Kidney (tissue), 14 donors: ENCODE data around the gene STK17B. TPM values are rescaled to one million over a fixed set of nuclear protein-coding genes. Genes with fewer than 3 reads are reported as not detected.
A peak's percentile ranks its signal among the peaks of the same experiment; 100 is the strongest.

ENCODE experiments used
- DNase-seq, 5 donors: peaks; one replicate each; pipeline ENCODE4 v3.0.0-alpha.2; 2013 to 2020
- FAIRE-seq: peaks from 2 replicates; lab custom pipeline; 2012; peaks lifted over from hg19 to GRCh38; lab: Jason Lieb, UNC
- H3K27ac ChIP-seq, 2 donors: one replicate each; pipeline ENCODE4 v1.7.0; 2013; ENCODE audit warnings: low read depth in 2 of 2, low read length in 2 of 2, inconsistent platforms in 1 of 2
- H3K27me3 ChIP-seq: one replicate; pipeline ENCODE4 v1.7.1; 2013; ENCODE audit warnings: low read length, inconsistent platforms; ENCODE audit not compliant: control insufficient read depth, insufficient read depth
- H3K36me3 ChIP-seq, 3 donors: one replicate each; pipeline versions ENCODE4 v1.7.0 to v1.7.1; 2013; ENCODE audit warnings: low read length in 3 of 3, control low read depth in 1 of 3, inconsistent platforms in 1 of 3; ENCODE audit not compliant: insufficient read depth in 3 of 3, control insufficient read depth in 2 of 3
- H3K4me1 ChIP-seq, 3 donors: one replicate each; pipeline versions ENCODE4 v1.7.0 to v1.7.1; 2013; ENCODE audit warnings: low read length in 3 of 3, inconsistent platforms in 1 of 3, low read depth in 1 of 3; ENCODE audit not compliant: control insufficient read depth in 2 of 3, insufficient read depth in 2 of 3
- H3K4me3 ChIP-seq, 3 donors: one replicate each; pipeline versions ENCODE4 v1.7.0 to v1.8.1; 2013; ENCODE audit warnings: low read length in 3 of 3, control low read depth in 1 of 3, inconsistent platforms in 1 of 3
- H3K9ac ChIP-seq, 3 donors: one replicate each; pipeline versions ENCODE4 v1.7.0 to v1.7.1; 2013; ENCODE audit warnings: low read length in 3 of 3, control low read depth in 1 of 3, inconsistent platforms in 1 of 3
- H3K9me3 ChIP-seq, 3 donors: one replicate each; pipeline versions ENCODE4 v1.7.0 to v1.7.1; 2013; ENCODE audit warnings: low read length in 3 of 3, control low read depth in 1 of 3, inconsistent platforms in 1 of 3; ENCODE audit not compliant: control insufficient read depth in 2 of 3, insufficient read depth in 1 of 3
- intact Hi-C: fragments of 100-400 bp; cut with DNase I; formaldehyde crosslinking; loops from one replicate; pipeline ENCODE4 v1.11.1; 2022
- polyA plus RNA-seq: library from polyadenylated mRNA; stranded (reverse); fragments of 350-450 nt; fragmentation: Illumina TruSeq; extraction: RNeasy Lipid Tissue Mini Kit (QIAGEN cat#74804); gene quantifications from one replicate; pipeline ENCODE4 v1.2.3, GENCODE V29; 2014; ENCODE audit warnings: low read depth, low replicate concordance; ENCODE audit not compliant: insufficient read depth
- total RNA-seq: library from RNA; stranded (reverse); fragmentation: NEBNext Ultra II Directional; extraction: Animal tissue kit (Norgen Biotek cat#: 25700); gene quantifications from one replicate; pipeline ENCODE4 v1.2.1, GENCODE V29; 2021
- TF ChIP-seq, protein P1 (sequence below): IDR thresholded peaks from 3 replicates; pipeline ENCODE4 v1.5.1; 2012; ENCODE audit warnings: mild to moderate bottlenecking, moderate library complexity, borderline replicate concordance; ENCODE audit not compliant: insufficient read depth; ENCODE audit errors: extremely low read depth
- donor health status: control.
- donor health status: control.
- donor health status: control.
- donor health status: control.
- donor health status: control.
- donor health status: DM: yes; HTN: yes; CAD: no.
- donor health status: Normal renal cell carcinoma (clear cell type).

Gene STK17B
- total and polyA plus RNA-seq, 2 donors from 2014 or later: 3.4 to 41.0 TPM

DNA sequence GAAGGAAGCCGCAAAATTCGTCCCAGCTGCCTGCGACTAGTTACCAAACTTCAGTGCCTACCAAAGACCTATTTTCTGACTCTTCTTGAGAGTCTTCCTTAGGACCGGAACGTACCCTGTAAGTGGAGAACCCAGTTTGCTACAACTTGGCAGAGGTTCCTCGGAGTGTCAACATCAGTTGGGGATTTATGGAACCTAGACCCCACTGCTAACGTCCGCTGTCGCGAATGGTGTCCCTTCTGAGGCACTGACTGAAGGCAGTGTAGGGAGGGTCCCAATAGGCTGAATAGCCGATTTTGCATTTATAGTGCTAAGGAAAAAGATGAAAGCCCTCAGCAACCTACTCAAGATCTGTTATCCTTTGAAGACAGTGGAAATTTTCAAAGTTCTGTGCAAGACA lies 568 bp upstream of the STK17B start:
- intact Hi-C loops: no loop called here
- TF ChIP-seq, protein P1, sequence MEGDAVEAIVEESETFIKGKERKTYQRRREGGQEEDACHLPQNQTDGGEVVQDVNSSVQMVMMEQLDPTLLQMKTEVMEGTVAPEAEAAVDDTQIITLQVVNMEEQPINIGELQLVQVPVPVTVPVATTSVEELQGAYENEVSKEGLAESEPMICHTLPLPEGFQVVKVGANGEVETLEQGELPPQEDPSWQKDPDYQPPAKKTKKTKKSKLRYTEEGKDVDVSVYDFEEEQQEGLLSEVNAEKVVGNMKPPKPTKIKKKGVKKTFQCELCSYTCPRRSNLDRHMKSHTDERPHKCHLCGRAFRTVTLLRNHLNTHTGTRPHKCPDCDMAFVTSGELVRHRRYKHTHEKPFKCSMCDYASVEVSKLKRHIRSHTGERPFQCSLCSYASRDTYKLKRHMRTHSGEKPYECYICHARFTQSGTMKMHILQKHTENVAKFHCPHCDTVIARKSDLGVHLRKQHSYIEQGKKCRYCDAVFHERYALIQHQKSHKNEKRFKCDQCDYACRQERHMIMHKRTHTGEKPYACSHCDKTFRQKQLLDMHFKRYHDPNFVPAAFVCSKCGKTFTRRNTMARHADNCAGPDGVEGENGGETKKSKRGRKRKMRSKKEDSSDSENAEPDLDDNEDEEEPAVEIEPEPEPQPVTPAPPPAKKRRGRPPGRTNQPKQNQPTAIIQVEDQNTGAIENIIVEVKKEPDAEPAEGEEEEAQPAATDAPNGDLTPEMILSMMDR: no peak
- peak overlapping the region; percentile 11 to 57 (median 40) for H3K9ac ChIP-seq
- H3K27ac ChIP-seq: no peak overlapping the region
- DNase-seq: no peak
- no peaks in the 10 kb centered on the region for H3K36me3 ChIP-seq
- peak overlapping the region; percentile 52 to 78 (median 76) for H3K4me3 ChIP-seq
- peaks cover 0 to 3% (median 0%) of the 10 kb centered on the region in 3 donors for H3K4me1 ChIP-seq
- H3K27me3 ChIP-seq: no peaks in the 10 kb centered on the region
- no peaks in the 10 kb centered on the region for H3K9me3 ChIP-seq
- FAIRE-seq: no peak

DNA sequence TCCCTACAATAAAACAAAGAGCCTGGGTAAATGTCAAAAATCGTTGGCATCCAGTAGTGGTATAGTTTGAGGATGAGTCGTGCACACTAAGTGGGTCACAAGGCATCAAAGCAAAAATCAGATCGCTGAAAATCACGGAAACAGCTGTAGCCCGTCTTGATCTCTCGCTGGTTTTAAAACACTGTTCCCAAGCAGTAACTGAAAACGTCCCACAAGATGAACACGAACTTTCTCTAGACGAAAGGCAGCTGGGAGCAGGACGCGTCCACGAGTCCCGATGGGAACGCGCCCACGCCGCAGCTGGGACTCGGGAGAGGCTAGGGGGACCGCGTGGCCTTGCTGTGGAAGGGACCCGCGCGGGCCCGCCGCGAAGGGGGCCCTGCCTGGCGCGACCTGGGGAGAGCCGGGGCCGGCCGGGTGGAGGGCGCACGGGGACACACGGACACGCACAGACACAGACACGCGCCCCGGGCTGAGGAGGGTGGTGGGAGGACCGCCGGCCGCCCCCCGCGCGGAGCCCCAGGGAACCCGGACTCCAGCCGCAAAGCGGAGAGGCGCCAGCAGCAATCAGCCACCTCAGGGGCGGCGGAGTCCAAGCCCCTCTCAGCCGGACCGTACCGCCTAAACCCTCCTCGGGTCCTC lies 651 bp downstream of the STK17B start:
- H3K36me3 ChIP-seq: no peaks in the 10 kb centered on the region
- H3K9ac ChIP-seq: peak overlapping the region; percentile 57 to 91 (median 85)
- no peaks in the 10 kb centered on the region for H3K27me3 ChIP-seq
- FAIRE-seq (no peak), DNase-seq (peak in 4 of 5 donors; percentile 39 to 88 (median 78))
- H3K4me3 ChIP-seq: peak overlapping the region; percentile 88 to 96 (median 90)
- H3K27ac ChIP-seq: peak overlapping the region; percentile 73 to 79
- TF ChIP-seq, protein P1: no peak
- H3K9me3 ChIP-seq: no peaks in the 10 kb centered on the region
- intact Hi-C loops: no loop called here
- H3K4me1 ChIP-seq: peaks cover 0 to 3% (median 0%) of the 10 kb centered on the region in 3 donors

GRCh38 chr2:196170213-196170605 lies 1.2 kb downstream of the STK17B start:
- no peak for FAIRE-seq
- DNase-seq: peak in 2 of 5 donors; percentile 20 to 63

More at GRCh38 chr2:196170213-196170605, 1.2 kb downstream of the STK17B start:
- H3K4me1 ChIP-seq: peaks cover 0 to 3% (median 0%) of the 10 kb centered on the region in 3 donors
- H3K9me3 ChIP-seq: no peaks in the 10 kb centered on the region
- peak overlapping the region; percentile 88 to 96 (median 90) for H3K4me3 ChIP-seq
- intact Hi-C loops: no loop called here
- H3K36me3 ChIP-seq: no peaks in the 10 kb centered on the region
- peak overlapping the region; percentile 57 to 91 (median 85) for H3K9ac ChIP-seq
- TF ChIP-seq, protein P1: no peak
- H3K27me3 ChIP-seq: no peaks in the 10 kb centered on the region
- H3K27ac ChIP-seq: peak overlapping the region in 1 of 2 donors; percentile 73
